GM20000 (cell line): ENCODE results near the gene USP53.
"Not testable (repeated sequence)": the region's sequence is repeated elsewhere in the genome, so short reads cannot be mapped to it uniquely, and the experiment has no call there.

Experiments
- DNase-seq: peaks from one replicate; pipeline ENCODE4 v3.0.0; 2012; ENCODE audit warnings: low spot score
- TF ChIP-seq, protein P1 (sequence below): IDR thresholded peaks from 2 replicates; pipeline ENCODE4 v1.5.1; 2012; ENCODE audit warnings: mild to moderate bottlenecking, control low read depth; ENCODE audit errors: extremely low read depth, missing control alignments

USP53 gene

DNA sequence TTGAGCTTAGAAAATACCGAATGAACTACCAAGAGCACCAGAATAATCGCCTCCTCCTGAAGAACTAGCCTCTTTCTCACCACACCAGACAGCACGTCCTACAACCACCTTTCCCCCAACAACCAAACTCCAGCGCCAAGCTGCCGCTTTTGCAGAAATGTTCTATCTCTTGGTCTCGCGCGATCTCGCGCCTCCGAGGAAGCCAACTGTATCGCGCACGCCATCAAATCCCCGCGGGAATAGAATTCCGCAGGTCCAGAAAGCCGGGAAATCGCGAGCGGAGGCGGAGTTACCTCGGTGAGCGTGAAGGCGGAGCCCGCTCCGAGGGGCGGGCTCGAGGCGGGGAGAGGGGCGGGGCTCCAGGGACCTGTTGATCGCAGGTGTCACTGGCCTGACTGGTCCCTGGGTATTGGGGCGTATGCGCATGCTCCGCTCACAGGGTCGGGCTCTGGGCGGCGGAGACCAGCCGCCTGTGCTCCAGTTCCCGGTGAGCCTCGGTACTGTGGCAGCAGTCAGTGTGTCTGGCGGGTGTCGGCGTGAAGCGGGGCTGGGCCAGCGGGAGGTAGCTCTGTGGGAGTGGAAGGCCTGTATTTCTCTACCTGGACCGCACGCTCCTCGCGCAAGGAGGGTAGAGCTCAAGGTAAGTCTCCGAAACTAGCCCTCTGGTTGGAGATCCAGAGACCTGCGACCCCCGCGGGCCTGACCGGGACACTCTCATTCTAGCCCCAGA is at the start of gene USP53:
Gene USP53, plus strand, starts transcription at position 480 of the 730 bp plus-strand sequence. CDS start 27,047 bp downstream, outside the sequence.
- TF ChIP-seq, protein P1, sequence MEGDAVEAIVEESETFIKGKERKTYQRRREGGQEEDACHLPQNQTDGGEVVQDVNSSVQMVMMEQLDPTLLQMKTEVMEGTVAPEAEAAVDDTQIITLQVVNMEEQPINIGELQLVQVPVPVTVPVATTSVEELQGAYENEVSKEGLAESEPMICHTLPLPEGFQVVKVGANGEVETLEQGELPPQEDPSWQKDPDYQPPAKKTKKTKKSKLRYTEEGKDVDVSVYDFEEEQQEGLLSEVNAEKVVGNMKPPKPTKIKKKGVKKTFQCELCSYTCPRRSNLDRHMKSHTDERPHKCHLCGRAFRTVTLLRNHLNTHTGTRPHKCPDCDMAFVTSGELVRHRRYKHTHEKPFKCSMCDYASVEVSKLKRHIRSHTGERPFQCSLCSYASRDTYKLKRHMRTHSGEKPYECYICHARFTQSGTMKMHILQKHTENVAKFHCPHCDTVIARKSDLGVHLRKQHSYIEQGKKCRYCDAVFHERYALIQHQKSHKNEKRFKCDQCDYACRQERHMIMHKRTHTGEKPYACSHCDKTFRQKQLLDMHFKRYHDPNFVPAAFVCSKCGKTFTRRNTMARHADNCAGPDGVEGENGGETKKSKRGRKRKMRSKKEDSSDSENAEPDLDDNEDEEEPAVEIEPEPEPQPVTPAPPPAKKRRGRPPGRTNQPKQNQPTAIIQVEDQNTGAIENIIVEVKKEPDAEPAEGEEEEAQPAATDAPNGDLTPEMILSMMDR: no peak
- peak; percentile 92 for DNase-seq

DNA sequence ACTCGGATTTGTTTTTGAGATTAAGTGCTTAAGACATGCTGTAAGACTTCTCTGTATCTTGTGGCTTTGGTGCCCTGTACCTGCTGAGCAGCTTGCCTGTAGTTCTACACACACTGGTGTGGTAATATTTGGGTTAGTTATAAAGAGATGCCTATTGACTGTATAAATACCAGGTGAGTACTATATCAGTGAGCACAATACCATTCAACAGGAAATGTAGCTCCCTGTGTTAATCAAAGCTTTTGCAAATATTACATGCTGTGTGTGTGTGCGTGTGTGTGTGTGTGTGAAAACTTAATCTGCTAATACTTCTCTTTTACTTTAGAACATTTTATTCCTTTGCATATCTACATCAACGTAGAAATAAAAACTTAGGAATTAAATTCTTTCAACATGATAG is 46.7 kb upstream of the USP53 start:
- TF ChIP-seq, protein P1: no peak
- no peak for DNase-seq

DNA sequence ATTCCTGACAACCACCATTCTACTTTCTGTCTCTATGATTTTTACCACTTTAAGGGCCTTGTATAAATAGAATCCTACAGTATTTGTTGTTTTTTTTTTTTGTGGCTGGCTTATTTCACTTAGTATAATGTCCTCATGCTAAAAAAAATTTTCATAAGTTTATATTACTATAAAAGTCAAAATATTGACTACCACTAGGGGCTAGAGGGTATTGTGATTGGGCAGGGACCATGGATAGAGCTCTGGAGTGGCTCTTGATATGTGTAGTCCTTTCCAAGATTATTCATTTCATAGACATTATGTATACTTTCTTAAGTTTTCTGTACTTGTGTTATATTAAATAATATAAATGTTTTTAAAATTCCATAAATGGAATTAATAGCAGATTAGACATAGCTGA is 42.3 kb upstream of the USP53 start:
- TF ChIP-seq, protein P1: no peak
- DNase-seq: no peak

DNA sequence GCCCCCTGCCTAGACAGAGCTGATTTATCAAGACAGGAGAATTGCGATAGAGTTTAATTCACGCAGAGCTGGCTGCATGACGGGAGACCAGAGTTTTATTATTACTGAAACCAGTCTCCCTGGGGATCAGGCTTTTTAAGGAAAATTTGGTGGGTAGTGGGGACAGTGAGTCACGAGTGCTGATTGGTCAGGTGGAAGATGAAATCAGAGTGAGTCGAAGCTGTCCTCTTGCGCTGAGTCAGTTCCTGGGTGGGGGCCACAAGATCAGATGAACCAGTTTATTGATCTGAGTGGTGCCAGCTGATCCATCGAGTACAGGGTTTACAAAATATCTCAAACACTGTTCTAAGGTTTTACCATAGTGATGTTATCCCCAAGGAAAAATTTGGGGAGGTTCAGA is 40.3 kb upstream of the USP53 start:
- no peak for DNase-seq
- TF ChIP-seq, protein P1: no peak

DNA sequence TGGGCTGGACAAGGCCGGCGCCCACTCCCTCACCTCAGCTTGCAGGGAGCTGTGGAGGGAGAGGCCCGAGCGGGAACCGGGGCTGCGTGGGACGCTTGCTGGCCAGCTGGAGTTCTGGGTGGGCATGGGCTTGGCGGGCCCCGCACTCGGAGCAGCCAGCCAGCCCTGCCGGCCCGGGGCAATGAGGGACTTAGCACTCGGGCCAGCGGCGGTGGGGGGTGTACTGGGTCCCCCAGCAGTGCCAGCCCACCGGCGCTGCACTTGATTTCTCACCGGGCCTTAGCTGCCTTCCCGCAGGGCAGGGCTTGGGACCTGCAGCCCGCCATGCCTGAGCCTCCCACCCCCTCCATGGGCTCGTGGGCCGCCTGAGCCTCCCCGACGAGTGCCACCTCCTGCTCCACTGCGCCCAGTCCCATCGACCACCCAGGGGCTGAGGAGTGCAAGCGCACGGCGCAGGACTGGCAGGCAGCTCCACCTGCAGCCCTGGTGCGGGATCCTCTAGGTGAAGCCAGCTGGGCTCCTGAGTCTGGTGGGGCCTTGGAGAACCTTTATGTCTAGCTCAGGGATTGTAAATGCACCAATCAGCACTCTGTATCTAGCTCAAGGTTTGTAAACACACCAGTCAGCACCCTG is 38.7 kb upstream of the USP53 start:
- not testable (repeated sequence) for DNase-seq

DNA sequence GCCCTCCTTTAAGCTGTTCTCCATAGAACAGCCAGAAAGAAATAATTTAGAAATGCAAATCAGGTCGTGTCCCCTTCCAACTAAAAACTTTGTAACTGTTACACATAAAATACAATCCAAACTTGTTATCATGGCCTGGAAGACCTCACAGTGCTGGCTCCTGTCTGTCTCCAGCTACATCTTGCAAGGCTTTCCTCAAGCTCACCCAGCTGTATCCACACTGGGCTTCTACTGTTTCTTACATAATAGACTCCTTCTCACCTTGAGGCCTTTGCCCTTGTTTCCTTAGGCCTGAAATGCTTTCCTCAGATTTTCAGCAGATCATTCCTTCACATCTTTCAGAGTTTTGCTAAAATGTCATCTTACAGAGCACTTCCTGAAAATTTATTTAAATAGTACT is 33.5 kb upstream of the USP53 start:
- TF ChIP-seq, protein P1: no peak

DNA sequence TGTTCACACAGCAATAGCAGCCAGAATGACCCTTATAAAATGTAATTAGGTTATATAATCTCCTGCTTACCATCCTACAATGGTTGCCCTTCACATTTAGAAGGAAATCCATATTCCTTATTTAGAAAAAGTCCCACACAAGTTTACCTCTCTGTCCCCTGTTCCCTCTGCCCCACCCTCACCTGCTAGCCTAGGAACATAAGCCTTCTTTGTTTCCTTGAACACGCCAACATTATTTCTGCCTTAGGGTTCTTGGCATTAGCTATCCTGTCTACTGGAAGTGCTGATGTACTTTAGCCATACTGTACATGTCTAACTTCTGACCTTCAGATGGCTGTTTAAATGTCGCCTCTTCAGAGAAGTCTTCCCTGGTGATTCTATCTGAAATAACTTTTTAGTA is 28.4 kb upstream of the USP53 start:
- TF ChIP-seq, protein P1: no peak
- no peak for DNase-seq

More for the DNA sequence above, 33.5 kb upstream of the USP53 start:
- DNase-seq: no peak
